H9 (cell line): ENCODE measurements around the gene TSPAN9. TPM values are rescaled to one million over a fixed set of nuclear protein-coding genes. Genes with fewer than 3 reads are reported as not detected.

Source experiments
- DNase-seq: peaks from one replicate; pipeline ENCODE4 v3.0.0-alpha.2; 2017
- H2AFZ ChIP-seq: one replicate; pipeline ENCODE4 v1.6.1; 2013; ENCODE audit warnings: mild to moderate bottlenecking, low read length, control low read depth, moderate library complexity
- H2AK5ac ChIP-seq: 2 replicates; pipeline ENCODE4 v1.6.1; 2013; ENCODE audit warnings: low read length, control low read depth, mixed read lengths; ENCODE audit not compliant: insufficient read length
- H2BK120ac ChIP-seq: one replicate; pipeline ENCODE4 v1.6.1; 2013; ENCODE audit warnings: low read depth, mild to moderate bottlenecking, low read length, control low read depth, inconsistent platforms; ENCODE audit not compliant: poor library complexity, severe bottlenecking
- H2BK12ac ChIP-seq: 2 replicates; pipeline ENCODE4 v1.6.1; 2013; ENCODE audit warnings: low read length, control low read depth, mixed read lengths, low read depth; ENCODE audit not compliant: insufficient read length
- H2BK15ac ChIP-seq: 2 replicates; pipeline ENCODE4 v1.6.1; 2013; ENCODE audit warnings: low read depth, low read length, control low read depth
- H2BK20ac ChIP-seq: one replicate; pipeline ENCODE4 v1.6.1; 2013; ENCODE audit warnings: low read depth, mild to moderate bottlenecking, low read length, control low read depth, inconsistent platforms; ENCODE audit not compliant: poor library complexity, severe bottlenecking
- H2BK5ac ChIP-seq: 2 replicates; pipeline ENCODE4 v1.6.1; 2013; ENCODE audit warnings: low read length, control low read depth, mixed read lengths; ENCODE audit not compliant: insufficient read length
- H3K14ac ChIP-seq: 2 replicates; pipeline ENCODE4 v1.6.1; 2013; ENCODE audit warnings: low read length, control low read depth; ENCODE audit not compliant: insufficient read depth
- H3K18ac ChIP-seq: 2 replicates; pipeline ENCODE4 v1.6.1; 2013; ENCODE audit warnings: low read depth, mild to moderate bottlenecking, mixed read lengths, low read length, control low read depth; ENCODE audit not compliant: insufficient read length
- H3K23ac ChIP-seq: 2 replicates; pipeline ENCODE4 v1.6.1; 2013; ENCODE audit warnings: low read length, control low read depth, mixed read lengths, low read depth; ENCODE audit not compliant: insufficient read length
- H3K23me2 ChIP-seq: 2 replicates; pipeline ENCODE4 v1.6.1; 2013; ENCODE audit warnings: low read depth, mild to moderate bottlenecking, mixed read lengths, low read length, control low read depth; ENCODE audit not compliant: insufficient read length, poor library complexity, severe bottlenecking
- H3K27ac ChIP-seq: 2 replicates; pipeline ENCODE4 v1.5.1; 2013; ENCODE audit warnings: low read length, control low read depth, mixed read lengths, low read depth; ENCODE audit not compliant: insufficient read length
- H3K27me3 ChIP-seq: 2 replicates; pipeline ENCODE4 v1.6.1; 2013; ENCODE audit warnings: low read length, control low read depth, inconsistent platforms; ENCODE audit not compliant: insufficient read depth
- H3K4ac ChIP-seq: 2 replicates; pipeline ENCODE4 v1.6.1; 2013; ENCODE audit warnings: low read depth, mild to moderate bottlenecking, control low read depth, inconsistent platforms, low read length, moderate library complexity
- H3K4me1 ChIP-seq: 2 replicates; pipeline ENCODE4 v1.6.1; 2013; ENCODE audit warnings: low read length, control low read depth, inconsistent platforms; ENCODE audit not compliant: insufficient read depth
- H3K4me2 ChIP-seq: 2 replicates; pipeline ENCODE4 v1.6.1; 2013; ENCODE audit warnings: low read length, control low read depth, mixed read lengths; ENCODE audit not compliant: insufficient read length, insufficient read depth
- H3K56ac ChIP-seq: 2 replicates; pipeline ENCODE4 v1.6.1; 2013; ENCODE audit warnings: low read depth, mild to moderate bottlenecking, mixed read lengths, low read length, control low read depth; ENCODE audit not compliant: insufficient read length
- H3K79me1 ChIP-seq: 2 replicates; pipeline ENCODE4 v1.6.1; 2013; ENCODE audit warnings: low read depth, mild to moderate bottlenecking, moderate library complexity, low read length, control low read depth, inconsistent platforms; ENCODE audit not compliant: insufficient read depth, poor library complexity, severe bottlenecking
- H3K79me2 ChIP-seq: 2 replicates; pipeline ENCODE4 v1.6.1; 2013; ENCODE audit warnings: low read length, control low read depth, inconsistent platforms; ENCODE audit not compliant: insufficient read depth
- H3K9ac ChIP-seq: 2 replicates; pipeline ENCODE4 v1.6.1; 2013; ENCODE audit warnings: low read length, control low read depth, mixed read lengths; ENCODE audit not compliant: insufficient read length; ENCODE audit errors: extremely low read depth
- H3K9me3 ChIP-seq: one replicate; pipeline ENCODE4 v1.6.1; 2013; ENCODE audit warnings: low read depth, low read length, inconsistent platforms; ENCODE audit not compliant: control insufficient read depth
- H3T11ph ChIP-seq: one replicate; pipeline ENCODE4 v1.6.1; 2013; ENCODE audit warnings: mild to moderate bottlenecking, low read length, control low read depth, inconsistent platforms
- H4K20me1 ChIP-seq: one replicate; pipeline ENCODE4 v1.6.1; 2013; ENCODE audit not compliant: control insufficient read depth, insufficient read length, insufficient read depth
- H4K5ac ChIP-seq: 2 replicates; pipeline ENCODE4 v1.6.1; 2013; ENCODE audit warnings: low read depth, mild to moderate bottlenecking, mixed read lengths, low read length, control low read depth; ENCODE audit not compliant: insufficient read length
- H4K8ac ChIP-seq: replicated peaks from 2 replicates; pipeline ENCODE4 v1.6.1; 2013; ENCODE audit warnings: low read length, control low read depth, mixed read lengths, low read depth; ENCODE audit not compliant: insufficient read length
- H4K91ac ChIP-seq: 2 replicates; pipeline ENCODE4 v1.6.1; 2013; ENCODE audit warnings: low read depth, mild to moderate bottlenecking, moderate library complexity, mixed read lengths, low read length, control low read depth; ENCODE audit not compliant: insufficient read length
- H3K27ac Mint-ChIP-seq, 3 experiments: 2 replicates in 2 of 3; 3 replicates in 1 of 3; pipeline ENCODE4 v1.8.0; 2020 to 2021; ENCODE audit warnings: mixed read lengths in 3 of 3, mild to moderate bottlenecking in 1 of 3, moderate library complexity in 1 of 3
- H3K27me3 Mint-ChIP-seq: 2 replicates; pipeline ENCODE4 v1.8.0; 2021; ENCODE audit warnings: low read depth, mild to moderate bottlenecking, moderate library complexity, mixed read lengths
- H3K36me3 Mint-ChIP-seq, 3 experiments: 2 replicates in 2 of 3; 3 replicates in 1 of 3; pipeline ENCODE4 v1.8.0; 2020 to 2021; ENCODE audit warnings: low read depth in 3 of 3, mixed read lengths in 3 of 3; ENCODE audit not compliant: insufficient read depth in 1 of 3
- H3K4me1 Mint-ChIP-seq, 2 experiments: 2 replicates each; pipeline ENCODE4 v1.8.0; 2020; ENCODE audit warnings: mixed read lengths in 2 of 2
- H3K4me3 Mint-ChIP-seq, 2 experiments: 2 replicates in 1 of 2; 3 replicates in 1 of 2; pipeline ENCODE4 v1.8.0; 2020 to 2021; ENCODE audit warnings: mild to moderate bottlenecking in 2 of 2, mixed read lengths in 2 of 2, moderate library complexity in 1 of 2
- H3K9me3 Mint-ChIP-seq, 2 experiments: 2 replicates in 1 of 2; 3 replicates in 1 of 2; pipeline ENCODE4 v1.8.0; 2020; ENCODE audit warnings: mild to moderate bottlenecking in 2 of 2, mixed read lengths in 2 of 2, moderate library complexity in 1 of 2
- WGBS: extraction: QIAGEN DNeasy Blood & Tissue Kit; methylation state at CpG from one replicate; pipeline ENCODE4 v1.1.7; 2013; ENCODE audit warnings: missing lambda C conversion rate, low lambda C conversion rate, mixed read lengths; ENCODE audit not compliant: insufficient read length; ENCODE audit errors: extremely low coverage; 5-methylcytosine and 5-hydroxymethylcytosine counted together
- total RNA-seq: library from RNA; stranded (reverse); gene quantifications from 2 replicates; pipeline ENCODE4 v1.2.1, GENCODE V29; 2021
- TF ChIP-seq, protein P1 (sequence below): fragments of 200-600 bp; sonication (generic); conservative IDR thresholded peaks from 3 replicates; pipeline ENCODE4 v1.8.0; 2021; ENCODE audit warnings: antibody characterized with exemption, mild to moderate bottlenecking

The TSPAN9 gene
- total RNA-seq, 1 experiment from 2014 or later, result 19.0 TPM

GRCh38 chr12:3246253-3246652 lies 169.1 kb downstream of the TSPAN9 start:
- Histone ChIP-seq H3K27ac (no peak overlapping the region), H3K4ac (no peak overlapping the region), H4K91ac (no peak overlapping the region), H3K9me3 (no peaks in the 10 kb centered on the region), H2BK12ac (no peak overlapping the region), H4K8ac (no peak overlapping the region), H3K14ac (no peak overlapping the region), H3K23me2 (no peaks in the 10 kb centered on the region), H3K4me1 (no peaks in the 10 kb centered on the region), H2AFZ (no peak overlapping the region), H3K27me3 (no peaks in the 10 kb centered on the region), H3K79me2 (no peaks in the 10 kb centered on the region), H3K23ac (no peak overlapping the region), H2AK5ac (no peak overlapping the region), H3K4me2 (no peak overlapping the region), H3K9ac (no peak overlapping the region), H2BK5ac (no peak overlapping the region), H4K20me1 (no peaks in the 10 kb centered on the region), H2BK20ac (no peak overlapping the region), H3K56ac (no peak overlapping the region), H2BK120ac (no peak overlapping the region), H3T11ph (no peak overlapping the region), H3K79me1 (no peaks in the 10 kb centered on the region), H4K5ac (no peak overlapping the region), H3K18ac (no peak overlapping the region), H2BK15ac (no peak overlapping the region)
- H3K27me3 Mint-ChIP-seq, result no peaks in the 10 kb centered on the region; the same call in 1 of the 2 replicates
- H3K36me3 Mint-ChIP-seq, result peaks cover 2 to 13% (median 7%) of the 10 kb centered on the region in 3 experiments; a peak in 5 of 7 replicates
- no peak for DNase-seq
- TF ChIP-seq, protein P1, sequence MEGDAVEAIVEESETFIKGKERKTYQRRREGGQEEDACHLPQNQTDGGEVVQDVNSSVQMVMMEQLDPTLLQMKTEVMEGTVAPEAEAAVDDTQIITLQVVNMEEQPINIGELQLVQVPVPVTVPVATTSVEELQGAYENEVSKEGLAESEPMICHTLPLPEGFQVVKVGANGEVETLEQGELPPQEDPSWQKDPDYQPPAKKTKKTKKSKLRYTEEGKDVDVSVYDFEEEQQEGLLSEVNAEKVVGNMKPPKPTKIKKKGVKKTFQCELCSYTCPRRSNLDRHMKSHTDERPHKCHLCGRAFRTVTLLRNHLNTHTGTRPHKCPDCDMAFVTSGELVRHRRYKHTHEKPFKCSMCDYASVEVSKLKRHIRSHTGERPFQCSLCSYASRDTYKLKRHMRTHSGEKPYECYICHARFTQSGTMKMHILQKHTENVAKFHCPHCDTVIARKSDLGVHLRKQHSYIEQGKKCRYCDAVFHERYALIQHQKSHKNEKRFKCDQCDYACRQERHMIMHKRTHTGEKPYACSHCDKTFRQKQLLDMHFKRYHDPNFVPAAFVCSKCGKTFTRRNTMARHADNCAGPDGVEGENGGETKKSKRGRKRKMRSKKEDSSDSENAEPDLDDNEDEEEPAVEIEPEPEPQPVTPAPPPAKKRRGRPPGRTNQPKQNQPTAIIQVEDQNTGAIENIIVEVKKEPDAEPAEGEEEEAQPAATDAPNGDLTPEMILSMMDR, result no peak
- no peak overlapping the region; a peak in 1 of 7 replicates for H3K27ac Mint-ChIP-seq
- WGBS, result no CpG with 5 or more reads among the region's 4 CpGs
- H3K4me1 Mint-ChIP-seq, result peaks cover 2 to 6% of the 10 kb centered on the region in 2 experiments; a peak in 3 of 4 replicates
- H3K9me3 Mint-ChIP-seq, result peaks cover 0 to 2% of the 10 kb centered on the region in 2 experiments; a peak in 2 of 5 replicates
- no peak overlapping the region for H3K4me3 Mint-ChIP-seq
